Stimulated activated CD8-positive, alpha-beta memory T cell treated with anti-CD3 and anti-CD28 coated beads, Interleukin-12 subunit alpha, Interleukin-12 subunit beta, amount 100 ng/mL, for 1 hour (primary cell): ENCODE results near the gene SLC13A4.
"Not testable (repeated sequence)": the region's sequence is repeated elsewhere in the genome, so short reads cannot be mapped to it uniquely, and the experiment has no call there.

Source experiments
- DNase-seq: peaks from one replicate; pipeline ENCODE4 v3.0.0-alpha.2; 2020; ENCODE audit warnings: low read depth

Gene SLC13A4

GRCh38 chr7:135692055-135692454 is 35.9 kb downstream of the SLC13A4 start:
- no peak for DNase-seq

GRCh38 chr7:135690566-135690965 is 37.4 kb downstream of the SLC13A4 start:
- DNase-seq, result no peak

- DNase-seq, result no peak
Observed at GRCh38 chr7:135687466-135687865, 40.5 kb downstream of the SLC13A4 start.

- DNase-seq, result no peak
Observed at GRCh38 chr7:135685306-135686084, 42.5 kb downstream of the SLC13A4 start.

DNA sequence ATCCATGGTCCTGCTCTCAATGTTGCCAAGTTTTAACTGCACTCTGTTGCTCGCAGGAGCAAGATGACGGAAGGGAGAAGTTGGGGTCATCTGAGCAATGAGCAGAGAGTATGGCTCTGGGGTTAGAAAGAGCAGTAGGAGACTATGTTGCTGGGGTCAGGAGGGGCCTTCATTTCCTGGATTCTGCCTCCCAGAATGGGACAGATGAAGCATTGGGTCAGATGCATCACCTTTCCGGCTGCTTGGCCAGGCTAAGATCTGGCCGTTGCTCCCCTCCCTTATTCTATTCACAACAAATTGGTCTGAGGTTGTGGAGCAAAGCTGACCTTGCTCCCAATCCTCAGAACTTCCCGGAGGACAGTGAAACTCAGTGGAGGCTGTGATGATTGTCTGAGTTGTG is 43.3 kb downstream of the SLC13A4 start:
- no peak for DNase-seq

GRCh38 chr7:135684136-135684535 is 43.9 kb downstream of the SLC13A4 start:
- no peak for DNase-seq

- DNase-seq, result no peak
Observed at GRCh38 chr7:135683609-135684008, 44.4 kb downstream of the SLC13A4 start.

DNA sequence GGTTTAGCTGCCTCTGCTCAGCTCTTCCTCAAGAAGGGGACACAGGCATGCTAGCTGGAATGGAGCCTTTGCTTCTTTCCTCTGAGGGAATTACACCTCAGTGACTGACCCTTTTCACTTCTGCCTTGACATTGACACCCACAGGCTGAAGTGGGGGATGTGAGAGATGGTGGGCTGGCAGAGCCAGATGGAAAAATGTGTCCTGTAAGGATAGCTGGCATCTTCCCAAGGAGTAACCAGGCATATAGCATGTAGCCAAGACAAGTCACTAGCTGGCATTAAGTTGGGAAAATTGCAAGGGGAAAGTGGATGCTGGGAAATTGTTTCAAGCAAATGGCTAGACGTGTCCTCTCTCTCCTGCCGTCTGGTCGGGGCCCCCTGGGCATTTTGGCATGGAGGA is 45.8 kb downstream of the SLC13A4 start:
- no peak for DNase-seq

DNA sequence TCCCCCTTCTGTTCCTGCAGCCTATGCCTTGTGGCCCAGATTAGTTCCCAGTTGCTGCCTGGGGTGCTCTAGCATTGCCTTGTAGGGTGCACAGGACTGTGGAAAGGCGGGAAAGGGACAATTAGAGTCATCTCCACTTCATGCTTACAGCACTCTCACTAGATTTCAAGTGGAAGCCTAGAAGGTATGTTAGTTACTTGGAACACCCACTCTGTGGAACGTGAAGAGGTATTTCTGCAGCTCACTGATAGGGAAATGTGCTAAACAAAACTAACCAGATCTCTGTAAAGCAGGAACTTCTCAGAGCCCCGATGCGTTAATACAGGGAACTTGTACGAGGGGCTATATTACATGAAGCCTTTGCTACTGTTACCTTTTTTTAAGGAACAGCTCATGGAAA is 46.2 kb downstream of the SLC13A4 start:
- no peak for DNase-seq

GRCh38 chr7:135678612-135679575 is 49.1 kb downstream of the SLC13A4 start:
- DNase-seq, result no peak

GRCh38 chr7:135673360-135673706 is 54.7 kb downstream of the SLC13A4 start:
- DNase-seq, result no peak

GRCh38 chr7:135672560-135673359 is 55.2 kb downstream of the SLC13A4 start:
- DNase-seq, result no peak

DNA sequence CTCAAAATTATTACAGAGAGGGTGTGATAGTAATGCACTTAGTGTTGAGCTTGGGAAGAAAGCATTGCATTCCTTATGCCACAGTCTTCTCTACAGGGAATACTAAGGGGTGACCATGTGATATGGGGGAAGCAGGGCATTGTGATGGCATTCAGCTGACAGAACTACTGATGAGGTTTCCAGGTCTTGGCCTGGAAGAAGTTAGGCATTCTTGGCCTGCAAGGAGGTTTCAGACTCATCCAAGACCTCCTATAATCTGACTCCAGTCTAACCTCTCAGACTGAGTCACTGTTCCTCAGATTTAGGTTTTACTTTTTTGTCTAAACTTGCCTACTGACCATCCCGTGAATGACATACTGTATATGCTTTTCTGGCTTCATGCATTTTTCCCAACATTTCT is 57.8 kb downstream of the SLC13A4 start:
- DNase-seq, result no peak

DNA sequence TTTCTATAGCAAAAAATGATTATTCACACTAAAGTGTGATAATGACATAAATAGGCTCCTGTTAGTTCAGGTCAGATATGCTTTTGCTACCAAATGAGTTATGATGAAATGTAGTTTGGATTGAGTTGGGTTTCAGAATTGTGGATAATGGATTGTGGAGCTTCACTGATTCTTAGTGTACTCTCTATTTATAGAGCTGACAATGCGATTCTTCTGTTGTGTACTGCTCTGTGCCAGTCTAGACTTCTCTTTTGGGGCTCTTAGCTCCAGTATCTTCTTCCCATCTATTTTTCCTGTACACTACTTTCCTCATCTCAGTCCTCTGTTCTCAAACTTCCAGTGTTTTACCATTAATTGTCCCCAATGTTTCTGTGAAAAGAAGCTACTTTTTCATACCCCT is 58.2 kb downstream of the SLC13A4 start:
- DNase-seq, result no peak

DNA sequence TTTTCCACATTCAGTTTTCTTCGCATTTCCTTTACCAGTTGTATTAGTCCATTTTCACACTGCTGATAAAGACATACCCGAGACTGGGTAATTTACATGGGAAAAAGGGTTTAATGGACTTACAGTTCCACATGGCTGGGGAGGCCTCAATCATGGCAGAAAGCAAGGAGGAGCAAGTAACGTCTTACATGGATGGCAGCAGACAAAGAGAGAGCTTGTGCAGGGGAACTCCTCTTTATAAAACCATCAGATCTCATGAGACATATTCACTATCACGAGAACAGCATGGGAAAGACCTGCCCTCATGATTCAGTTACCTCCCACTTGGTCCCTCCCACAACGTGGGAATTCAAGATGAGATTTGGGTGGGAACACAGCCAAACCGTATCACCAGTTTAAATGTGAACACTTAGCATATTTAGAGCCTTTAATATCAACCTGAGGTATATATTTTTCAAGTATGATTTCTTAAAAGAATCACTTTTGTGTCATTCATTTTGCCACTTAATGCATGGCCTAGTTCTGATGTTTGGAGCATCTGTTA is 59.1 kb downstream of the SLC13A4 start:
- DNase-seq, result not testable (repeated sequence)

DNA sequence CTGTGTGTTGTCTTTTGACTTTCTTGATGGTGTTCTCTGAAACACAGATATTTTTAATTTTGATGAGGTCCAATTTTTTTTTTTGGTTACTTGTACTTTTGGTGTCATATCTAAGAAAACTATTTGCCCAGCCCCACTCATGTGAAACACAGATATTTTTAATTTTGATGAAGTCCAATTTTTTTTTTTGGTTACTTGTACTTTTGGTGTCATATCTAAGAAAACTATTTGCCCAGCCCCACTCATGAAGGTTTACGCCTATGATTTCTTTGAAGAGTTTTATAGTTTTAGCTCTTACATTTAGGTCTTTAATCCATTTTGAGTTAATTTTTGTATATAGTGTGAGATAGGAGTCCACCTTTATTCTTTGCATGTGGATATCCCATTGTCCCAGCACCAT is 60.4 kb downstream of the SLC13A4 start:
- DNase-seq, result not testable (repeated sequence)

DNA sequence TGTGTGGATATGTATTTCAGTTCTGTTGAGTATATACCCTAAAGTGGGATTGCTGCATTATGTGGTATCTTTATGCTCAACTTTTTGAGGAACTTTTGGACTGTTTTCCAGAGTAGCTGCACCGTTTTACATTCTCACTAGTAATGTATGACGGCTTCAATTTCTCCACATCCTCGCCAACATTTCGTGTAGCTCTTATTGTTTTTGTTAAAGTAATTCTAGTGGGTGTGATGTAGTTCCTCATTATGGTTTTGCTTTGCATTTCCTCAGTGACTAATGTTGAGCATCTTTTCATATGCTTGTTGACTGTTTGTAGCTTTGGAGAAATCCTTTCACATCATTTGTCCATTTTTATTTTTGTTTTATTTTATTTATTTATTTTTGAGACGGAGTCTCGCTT is 61.1 kb downstream of the SLC13A4 start:
- no peak for DNase-seq

- no peak for DNase-seq
Observed at GRCh38 chr7:135666156-135666555, 61.8 kb downstream of the SLC13A4 start.

DNA sequence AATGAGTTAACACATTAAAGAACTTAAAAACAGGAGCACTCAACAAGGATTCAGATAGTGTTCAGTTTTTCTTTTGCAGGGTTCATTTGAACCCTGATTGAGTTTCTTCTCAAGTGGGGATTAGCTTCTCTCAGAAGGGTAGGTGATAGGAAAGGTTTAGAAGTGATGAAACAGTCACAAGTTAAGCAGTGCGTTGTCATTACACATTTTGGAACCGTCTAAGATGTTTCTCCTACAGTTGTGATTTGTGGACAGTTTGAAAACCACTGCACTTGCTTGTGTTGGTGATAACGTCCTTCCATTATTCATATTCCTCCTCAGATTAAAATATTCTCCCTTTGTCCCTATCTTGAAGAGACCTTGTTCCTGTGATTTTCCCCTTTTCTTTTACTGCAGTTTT is 62.9 kb downstream of the SLC13A4 start:
- no peak for DNase-seq

GRCh38 chr7:135664046-135664589 is 63.9 kb downstream of the SLC13A4 start:
- DNase-seq, result no peak

- DNase-seq, result peak; percentile 94
Observed at GRCh38 chr7:135662373-135663114, 65.4 kb downstream of the SLC13A4 start, which contains the start of gene STMP1. STMP1 (plus strand) TSS chr7:135662514.
